Suprapubic skin (tissue), 4 donors: ENCODE results near the gene HIVEP3.

Source experiments
- EP300 ChIP-seq: sonication (generic); formaldehyde crosslinking; IDR thresholded peaks from one replicate; pipeline ENCODE4 v1.6.1; 2017; ENCODE audit warnings: antibody characterized with exemption
- POLR2A ChIP-seq, 2 donors: fragments of 450-650 bp; IDR thresholded peaks; one replicate each; pipeline ENCODE4 v1.6.1; 2017; ENCODE audit warnings: antibody characterized with exemption in 2 of 2, mild to moderate bottlenecking in 2 of 2, moderate library complexity in 2 of 2
- POLR2AphosphoS5 ChIP-seq, 3 donors: sonication (generic); formaldehyde crosslinking; IDR thresholded peaks; one replicate each; pipeline ENCODE4 v1.6.1; 2017; ENCODE audit warnings: antibody characterized with exemption in 3 of 3
- TF ChIP-seq, protein P1 (sequence below), 2 donors: fragments of 200-600 bp in 1 of 2; fragments of 450-650 bp in 1 of 2; sonication (generic) in 1 of 2; IDR thresholded peaks; one replicate each; pipeline ENCODE4 v1.5.1; 2016 to 2019; ENCODE audit warnings: antibody characterized with exemption in 2 of 2, mild to moderate bottlenecking in 1 of 2, moderate library complexity in 1 of 2

DNA sequence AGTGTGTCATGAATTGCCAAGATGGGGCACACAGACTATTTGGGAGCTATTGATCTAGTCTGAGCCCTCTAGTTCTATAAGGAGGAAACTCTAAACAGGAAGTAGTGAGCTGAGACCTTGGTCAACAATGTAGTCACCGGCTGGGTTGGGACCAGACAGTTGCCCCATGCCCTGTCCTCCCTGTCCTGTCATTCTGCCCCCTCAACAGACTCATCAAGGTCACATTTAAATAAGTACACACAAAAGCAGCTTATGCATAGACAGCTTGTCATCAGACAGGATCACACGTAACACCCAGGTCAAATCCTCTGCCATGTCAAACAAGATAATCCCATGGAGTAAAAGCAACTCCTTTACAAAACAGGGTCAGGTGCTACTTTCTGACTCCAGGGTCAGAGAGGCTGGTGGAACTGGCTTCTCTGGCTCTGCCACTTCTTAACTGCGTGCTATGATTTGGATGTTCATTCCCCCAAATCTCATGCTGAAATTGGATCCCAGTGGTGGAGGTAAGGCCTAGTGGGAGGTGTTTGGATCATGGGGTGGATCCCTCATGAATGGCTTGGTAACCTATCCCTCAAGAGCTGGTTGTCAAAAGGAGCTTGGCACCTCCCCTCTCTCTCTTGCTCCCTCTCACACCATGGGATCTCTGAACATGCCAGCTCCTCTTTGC lies 128.9 kb downstream of the HIVEP3 start:
- TF ChIP-seq POLR2AphosphoS5 (IDR thresholded peaks at IDR 0.05) (no peak), POLR2A (IDR thresholded peaks at IDR 0.05) (no peak), EP300 (no peak)
- TF ChIP-seq, protein P1, sequence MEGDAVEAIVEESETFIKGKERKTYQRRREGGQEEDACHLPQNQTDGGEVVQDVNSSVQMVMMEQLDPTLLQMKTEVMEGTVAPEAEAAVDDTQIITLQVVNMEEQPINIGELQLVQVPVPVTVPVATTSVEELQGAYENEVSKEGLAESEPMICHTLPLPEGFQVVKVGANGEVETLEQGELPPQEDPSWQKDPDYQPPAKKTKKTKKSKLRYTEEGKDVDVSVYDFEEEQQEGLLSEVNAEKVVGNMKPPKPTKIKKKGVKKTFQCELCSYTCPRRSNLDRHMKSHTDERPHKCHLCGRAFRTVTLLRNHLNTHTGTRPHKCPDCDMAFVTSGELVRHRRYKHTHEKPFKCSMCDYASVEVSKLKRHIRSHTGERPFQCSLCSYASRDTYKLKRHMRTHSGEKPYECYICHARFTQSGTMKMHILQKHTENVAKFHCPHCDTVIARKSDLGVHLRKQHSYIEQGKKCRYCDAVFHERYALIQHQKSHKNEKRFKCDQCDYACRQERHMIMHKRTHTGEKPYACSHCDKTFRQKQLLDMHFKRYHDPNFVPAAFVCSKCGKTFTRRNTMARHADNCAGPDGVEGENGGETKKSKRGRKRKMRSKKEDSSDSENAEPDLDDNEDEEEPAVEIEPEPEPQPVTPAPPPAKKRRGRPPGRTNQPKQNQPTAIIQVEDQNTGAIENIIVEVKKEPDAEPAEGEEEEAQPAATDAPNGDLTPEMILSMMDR (IDR thresholded peaks at IDR 0.05) = no peak
